GM21619 (cell line): ENCODE data around the gene RHOG.
"Not testable (repeated sequence)": the region's sequence is repeated elsewhere in the genome, so short reads cannot be mapped to it uniquely, and the experiment has no call there.

Source experiments
- ATAC-seq: cut with Tn5 transposase; IDR thresholded peaks from one replicate; pipeline ENCODE4 v1.9.1; 2021; ENCODE audit not compliant: unreplicated experiment

The RHOG gene

DNA sequence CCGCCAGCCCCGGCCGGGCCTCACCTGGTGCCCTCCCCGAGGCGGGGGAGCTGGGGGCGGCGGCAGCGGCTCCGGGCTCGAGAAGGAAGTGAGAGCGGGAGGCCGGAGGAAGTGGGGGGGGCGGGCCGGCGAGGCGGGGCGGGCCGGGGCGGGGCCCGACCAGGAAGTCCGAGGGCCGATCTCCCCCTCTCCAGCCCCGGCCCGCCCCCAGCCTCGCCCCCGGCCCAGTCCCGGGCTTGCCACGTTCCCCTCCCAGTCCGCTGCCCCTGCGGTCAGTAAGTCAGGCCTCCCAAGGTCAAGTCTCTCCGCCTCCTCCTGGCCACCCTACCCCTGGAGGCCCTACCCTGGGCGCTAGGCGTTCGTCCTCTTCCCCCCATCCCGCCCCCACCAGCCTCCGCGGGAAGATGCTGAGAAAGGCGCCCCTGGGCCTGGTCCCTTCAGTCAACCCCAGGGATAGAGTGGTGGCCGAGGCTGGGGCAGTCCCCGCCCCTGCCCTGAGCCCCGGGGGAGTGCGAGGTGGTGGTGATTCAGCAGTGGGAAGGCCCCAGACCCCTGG lies at the start of gene RHOG:
Gene RHOG (minus strand): TSS at position 90 of the 556 bp plus-strand sequence. CDS start 12,821 bp downstream, outside the sequence.
- peak; percentile 48 for ATAC-seq

DNA sequence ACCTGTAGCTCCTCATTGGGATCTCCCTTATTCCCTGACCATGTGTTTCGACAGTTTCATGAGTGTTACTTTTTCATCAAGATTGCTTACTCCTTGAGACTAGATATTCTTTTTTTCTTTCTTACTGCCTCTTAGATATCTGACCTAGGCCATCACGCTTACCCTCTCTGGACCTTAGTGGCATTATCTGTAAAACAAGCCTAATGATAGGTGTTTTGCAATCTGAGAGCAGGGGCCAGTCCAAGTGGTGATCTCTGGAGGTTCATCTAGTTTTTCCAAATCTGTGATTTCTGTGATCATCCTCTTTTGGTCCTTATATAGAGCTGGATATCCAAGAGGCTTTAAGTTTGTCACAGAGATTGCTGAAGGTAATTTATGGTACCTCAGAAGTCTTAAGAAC lies 49.3 kb upstream of the RHOG start:
- no peak for ATAC-seq

DNA sequence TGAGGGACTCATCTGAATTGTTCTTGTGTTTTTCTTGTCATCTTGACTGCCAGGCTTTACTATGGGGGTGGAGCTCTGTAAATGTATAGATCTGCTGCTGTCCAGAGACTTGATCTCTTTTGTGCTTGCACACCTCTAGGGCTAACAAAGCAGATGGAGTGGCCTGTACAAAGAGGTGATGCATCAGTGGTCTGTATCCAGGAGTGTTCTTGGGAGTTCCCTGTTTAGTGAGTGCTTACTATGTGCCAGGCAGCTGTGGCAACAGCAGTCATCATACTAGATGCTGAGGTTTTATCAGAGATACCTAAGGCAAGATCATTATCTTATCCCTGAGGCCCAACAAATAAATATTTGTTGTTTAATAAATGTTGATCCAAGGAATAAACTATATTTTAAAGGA lies 48.1 kb upstream of the RHOG start:
- no peak for ATAC-seq

DNA sequence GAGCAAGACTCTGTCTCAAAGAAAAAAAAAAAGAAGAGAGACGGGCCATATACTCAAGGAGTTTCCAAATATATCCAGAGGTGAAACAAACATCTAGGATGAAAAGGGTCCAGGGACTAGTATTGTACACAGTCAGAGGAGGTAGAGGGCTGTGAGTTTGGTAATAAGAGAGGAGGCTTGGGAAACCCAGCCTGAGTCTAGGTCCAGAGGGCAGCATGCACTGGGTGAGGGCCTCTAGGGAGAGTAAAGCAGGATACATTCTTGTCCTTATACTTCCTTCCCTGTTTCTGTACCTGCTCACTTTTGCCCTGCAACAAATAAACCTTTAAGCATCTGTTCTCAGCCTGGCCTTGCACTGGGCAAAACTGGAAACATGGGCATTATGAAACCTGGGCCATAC lies 46.2 kb upstream of the RHOG start:
- no peak for ATAC-seq

DNA sequence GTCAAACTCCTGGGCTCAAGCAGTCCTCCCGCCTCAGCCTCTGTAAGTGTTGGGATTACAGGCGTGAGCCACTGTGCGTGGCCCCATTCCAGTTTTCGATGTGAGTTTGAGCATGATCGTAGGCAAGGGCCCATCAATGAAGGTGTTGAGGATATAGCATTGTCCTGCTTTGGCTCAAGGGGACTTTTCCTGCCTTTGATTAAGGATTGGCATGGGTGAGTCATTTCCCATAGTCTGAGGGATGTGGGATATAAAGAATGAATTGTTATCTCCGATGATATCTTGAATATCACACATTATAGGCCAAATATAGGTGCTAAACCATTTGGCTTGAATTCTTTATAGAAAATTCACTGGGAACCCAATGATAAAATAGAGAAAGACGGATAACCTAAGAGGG lies 45.1 kb upstream of the RHOG start:
- no peak for ATAC-seq

DNA sequence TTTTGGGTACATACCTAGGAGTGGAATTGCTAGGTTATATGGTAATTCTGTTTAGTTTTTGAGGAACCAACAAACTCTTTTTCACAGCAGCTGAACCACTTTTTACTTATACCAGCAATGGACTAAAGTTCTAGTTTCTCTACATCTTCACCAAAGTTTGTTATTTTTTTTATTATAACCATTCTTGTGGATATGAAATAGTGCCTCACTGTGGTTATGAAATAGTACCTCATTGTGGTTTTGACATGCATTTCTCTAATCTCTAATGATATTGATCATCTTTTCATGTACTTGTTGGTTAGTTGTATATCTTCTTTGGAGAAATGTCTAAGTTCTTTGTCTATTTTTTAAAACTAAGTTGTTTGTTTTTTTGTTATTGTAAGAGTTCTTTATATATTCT lies 41.9 kb upstream of the RHOG start:
- no peak for ATAC-seq

DNA sequence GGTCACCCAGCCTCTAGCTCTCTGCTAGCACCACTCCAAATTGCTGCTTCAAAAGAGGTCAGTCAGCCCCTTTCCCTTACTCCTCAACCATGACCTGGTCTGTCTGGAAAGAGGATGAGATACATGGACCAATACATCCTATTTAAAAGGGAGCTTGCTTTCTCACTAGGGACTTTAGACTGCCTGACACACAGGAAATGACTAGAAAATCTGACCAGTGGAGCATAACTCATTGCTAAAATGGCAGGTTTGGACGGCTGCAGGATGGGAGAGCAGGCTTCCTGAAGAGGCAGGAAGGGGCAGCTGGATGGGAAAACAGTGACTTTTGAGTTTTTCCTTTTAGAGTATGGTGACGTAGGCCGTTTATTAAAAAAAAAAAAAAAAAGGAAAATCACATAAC lies 40.0 kb upstream of the RHOG start:
- ATAC-seq: peak; percentile 32

DNA sequence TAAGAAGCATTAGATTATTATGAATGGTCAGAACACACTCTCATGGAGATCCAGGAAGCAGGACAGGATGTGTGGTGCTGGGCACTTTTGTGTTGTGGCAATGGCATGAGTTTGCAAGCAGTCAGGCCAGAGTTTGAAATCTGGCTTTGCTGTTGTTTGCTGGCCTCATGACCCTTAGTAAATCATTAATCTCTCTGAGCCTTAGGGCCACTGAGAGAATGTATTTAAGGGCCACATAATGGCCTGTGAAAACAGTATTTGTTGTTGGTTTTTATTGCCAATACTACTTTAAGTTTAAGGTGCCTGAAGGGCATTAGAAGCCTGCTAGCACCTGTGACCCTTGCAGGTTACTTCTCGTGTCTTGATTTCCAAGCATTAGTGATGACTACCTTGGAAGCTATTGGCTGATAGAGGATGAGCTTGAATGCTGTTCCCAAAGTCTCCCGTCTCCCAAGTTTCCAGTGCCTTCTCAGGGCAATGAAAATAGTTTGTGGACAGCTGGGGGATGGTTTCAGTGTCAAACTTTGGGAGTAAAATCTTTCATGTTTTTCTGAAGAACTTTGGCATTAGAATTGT lies 39.3 kb upstream of the RHOG start:
- ATAC-seq: peak; percentile 43

DNA sequence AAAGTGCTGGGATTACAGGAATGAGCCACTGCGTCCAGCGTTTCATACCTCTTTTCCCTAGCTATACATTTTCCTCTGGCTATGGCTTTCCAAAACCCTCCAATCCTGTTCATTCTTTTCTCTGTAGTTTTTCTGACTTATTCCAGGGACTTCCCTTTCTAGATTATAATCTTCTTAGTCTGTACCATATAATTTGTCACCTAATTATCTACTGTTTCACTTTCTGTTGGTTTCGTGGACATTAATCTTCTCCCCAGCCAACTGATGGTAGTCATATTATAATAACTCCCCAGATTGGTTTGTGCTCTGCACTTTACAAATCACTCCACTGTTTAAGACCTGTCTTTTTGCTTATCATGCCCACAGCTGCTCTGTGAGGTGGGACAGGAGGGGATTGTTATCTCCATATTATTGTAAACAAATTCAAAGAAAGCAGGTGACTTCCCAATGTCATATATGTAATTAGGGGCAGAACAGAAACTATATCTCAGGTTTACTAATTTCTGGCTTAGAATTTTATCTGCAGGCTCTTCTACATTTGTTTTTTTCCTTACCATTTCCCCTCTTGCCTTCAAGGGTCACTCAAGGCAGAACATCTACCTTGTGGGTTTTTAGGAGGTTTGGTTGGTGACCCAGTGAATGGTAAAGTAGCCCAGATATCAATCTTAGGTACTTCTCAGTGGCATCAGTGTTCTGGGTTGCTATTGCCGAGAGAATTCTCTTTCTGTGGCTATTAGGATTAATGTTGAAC lies 38.6 kb upstream of the RHOG start:
- ATAC-seq: peak; percentile 43

DNA sequence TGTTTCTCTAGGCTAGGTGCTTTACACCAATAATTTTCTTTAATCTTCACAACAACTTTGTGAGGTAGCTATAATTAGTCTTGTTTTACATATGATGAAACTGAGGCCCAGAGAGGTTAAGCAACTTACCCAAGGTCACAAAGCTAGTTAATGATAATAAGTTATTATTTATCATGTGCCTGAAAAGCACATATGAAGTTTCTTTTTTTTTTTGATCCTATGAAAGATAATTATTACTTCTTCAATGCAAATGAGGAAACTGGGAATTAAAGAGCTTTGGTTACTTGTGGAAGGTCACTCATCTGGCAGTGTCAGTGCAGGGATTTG lies 37.5 kb upstream of the RHOG start:
- ATAC-seq: no peak

DNA sequence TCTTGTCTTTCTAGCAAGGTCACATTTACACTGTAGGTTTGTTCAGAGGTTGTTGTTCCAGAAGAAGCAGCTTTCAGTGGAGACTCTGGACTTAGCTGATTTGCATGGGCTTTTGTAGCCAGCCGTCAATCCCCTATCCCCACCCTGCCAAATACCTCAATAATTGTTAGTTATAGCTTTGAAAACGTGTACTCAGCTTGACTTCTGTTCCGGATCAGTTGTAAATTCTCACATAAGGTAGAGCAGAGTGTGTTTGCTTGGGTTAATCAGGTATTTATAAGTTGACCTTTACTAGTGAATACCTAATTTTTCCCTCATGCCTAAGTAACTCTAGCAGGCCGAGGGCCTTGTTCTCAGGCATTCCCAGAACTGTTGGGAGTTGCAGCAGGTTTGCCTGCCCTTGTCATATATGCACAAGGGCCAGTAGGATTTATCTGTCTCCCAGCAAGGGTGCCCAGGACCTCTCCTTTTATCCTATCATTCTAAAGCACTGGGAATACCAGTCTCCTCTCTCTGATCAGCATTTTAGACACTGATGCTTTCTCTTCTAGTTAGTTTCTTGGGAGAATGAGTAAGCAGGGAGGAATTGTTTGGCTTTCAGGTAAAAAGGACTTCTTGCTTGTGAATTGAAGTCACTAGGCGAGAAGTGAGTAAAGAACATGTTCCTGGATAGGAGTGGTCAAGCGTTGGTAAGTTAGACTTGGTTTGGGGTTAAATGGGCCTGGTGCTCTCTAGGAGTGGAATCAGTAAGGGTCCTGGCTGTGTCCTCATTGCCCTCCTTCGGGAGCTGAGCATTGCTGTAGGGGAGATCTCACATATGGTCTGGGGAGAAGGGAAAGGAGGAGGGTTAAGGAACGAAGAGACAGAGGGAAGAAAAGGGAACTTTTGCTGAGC lies 36.9 kb upstream of the RHOG start:
- no peak for ATAC-seq

DNA sequence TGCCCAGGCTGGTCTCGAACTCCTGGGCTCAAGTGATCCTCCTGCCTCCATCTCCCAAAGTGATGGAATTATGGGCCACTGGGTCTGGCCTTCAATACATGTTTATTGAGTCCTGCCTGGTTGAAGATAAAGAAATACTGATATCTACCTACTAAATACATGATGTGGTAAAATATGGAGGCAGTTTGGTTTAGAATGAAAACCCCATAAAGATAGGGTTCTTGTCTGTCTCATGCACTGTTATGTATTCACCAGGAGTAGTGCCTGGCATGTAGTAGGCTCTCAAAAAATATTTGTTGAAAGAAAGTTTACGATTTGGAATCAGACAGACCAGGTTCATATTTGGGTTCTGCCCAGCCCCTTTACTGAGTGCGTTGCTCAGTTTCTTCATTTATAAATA lies 35.9 kb upstream of the RHOG start:
- no peak for ATAC-seq

DNA sequence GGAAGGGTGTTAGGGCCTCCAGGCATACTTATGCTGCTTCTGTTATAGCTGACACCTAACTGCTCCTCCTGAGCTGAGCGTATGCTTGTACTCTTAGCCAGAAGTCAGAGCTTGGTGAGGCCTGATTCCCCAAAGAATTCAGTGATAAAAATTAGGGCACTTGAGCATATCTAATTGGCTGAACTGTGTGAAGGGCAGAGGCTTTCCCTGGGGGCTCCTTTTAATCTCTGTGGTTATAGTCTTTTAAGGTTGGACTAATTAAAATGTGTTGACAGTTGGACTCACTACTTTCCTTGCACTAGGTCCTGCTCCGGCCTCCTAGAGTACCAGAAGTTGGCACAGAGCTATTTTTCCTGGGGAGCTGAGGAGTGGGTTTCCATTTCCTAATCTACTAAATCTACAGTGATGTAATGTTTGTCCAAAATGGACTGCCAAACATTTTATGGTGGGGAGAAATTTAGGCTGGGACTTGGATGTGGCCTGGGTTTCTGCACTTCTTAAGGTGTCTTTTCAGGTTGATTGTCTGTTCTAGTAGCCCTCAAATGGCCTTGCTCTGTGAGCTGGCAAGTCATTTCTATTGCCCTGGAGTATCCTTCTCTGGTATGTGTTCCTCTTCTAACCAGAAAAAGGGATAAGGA lies 33.1 kb upstream of the RHOG start:
- no peak for ATAC-seq

DNA sequence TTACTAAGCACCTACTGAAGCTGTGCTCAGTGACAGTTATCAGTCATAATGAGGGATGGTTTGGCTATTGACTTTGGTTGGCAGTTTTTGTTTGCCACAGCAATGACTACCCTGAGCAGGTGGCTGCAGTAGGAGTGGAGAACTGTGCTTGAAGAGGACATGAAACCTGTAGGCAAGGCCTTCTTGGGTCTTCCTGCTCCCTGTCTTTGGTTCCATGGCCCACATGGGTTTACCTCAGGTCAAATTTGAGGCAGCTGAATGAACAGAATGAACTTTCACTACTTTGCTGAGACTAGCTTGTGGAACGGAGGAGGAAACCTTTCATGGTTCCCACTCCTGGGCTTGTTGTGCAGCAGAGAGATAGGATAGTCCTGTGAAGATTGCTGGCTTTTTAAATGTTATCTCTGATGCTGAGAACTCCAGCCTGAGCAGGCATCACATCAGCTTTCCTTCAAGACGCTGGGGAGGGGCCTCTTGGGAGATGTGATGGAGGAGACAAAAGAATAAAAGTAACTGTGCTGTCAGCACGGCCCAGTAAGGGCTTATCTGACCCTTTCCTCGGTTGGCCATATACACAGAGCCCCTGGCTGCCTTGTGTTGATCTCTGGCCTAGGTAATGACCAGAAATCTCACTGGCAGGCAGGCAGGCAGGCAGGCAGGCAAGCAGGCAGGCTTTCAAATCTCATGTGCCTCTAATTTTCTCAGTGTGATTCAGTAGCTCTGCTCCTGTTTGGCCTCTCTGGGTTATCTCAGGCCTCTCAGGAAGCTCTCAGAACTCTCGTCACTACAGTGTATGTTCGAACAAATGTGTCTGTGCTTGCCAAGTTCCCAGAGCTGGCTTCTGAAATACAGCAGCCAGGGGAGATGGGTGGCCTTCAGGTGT lies 26.7 kb upstream of the RHOG start:
- ATAC-seq: peak; percentile 45

DNA sequence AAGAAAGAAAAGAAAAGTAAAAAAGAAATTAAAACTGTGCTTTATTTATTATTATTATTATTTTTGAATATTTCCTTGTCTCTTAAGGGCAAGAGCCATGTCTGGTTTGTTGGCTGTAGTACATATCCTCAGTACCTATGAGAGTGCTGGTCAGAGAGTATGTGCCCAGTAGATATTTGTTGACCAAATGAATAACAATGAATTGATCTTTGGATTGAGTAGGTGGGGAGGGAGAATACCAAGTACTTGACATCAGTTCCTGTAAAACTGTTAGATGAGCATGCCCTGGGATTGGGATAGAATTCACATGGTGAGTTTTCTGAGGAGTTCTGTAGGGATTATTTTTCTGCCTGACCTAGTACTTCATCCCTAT lies 26.1 kb upstream of the RHOG start:
- no peak for ATAC-seq

DNA sequence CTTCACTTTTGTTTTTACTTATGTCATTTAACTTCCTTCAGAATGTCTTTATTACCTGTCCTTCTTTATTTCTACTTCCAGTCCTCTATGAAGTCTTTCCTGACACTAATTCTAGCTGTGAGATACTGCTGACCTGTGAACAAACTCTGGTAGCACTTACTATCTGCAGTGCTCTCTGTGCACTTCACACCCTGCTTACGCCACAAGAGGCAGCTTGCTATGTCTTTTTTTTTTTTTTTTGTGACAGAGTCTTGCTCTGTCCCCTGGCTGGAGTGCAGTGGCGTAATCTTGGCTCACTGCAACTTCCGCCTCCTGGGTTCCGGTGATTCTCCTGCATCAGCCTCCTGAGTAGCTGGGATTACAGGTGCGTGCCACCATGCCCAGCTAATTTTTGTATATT lies 25.4 kb upstream of the RHOG start:
- ATAC-seq: no peak

DNA sequence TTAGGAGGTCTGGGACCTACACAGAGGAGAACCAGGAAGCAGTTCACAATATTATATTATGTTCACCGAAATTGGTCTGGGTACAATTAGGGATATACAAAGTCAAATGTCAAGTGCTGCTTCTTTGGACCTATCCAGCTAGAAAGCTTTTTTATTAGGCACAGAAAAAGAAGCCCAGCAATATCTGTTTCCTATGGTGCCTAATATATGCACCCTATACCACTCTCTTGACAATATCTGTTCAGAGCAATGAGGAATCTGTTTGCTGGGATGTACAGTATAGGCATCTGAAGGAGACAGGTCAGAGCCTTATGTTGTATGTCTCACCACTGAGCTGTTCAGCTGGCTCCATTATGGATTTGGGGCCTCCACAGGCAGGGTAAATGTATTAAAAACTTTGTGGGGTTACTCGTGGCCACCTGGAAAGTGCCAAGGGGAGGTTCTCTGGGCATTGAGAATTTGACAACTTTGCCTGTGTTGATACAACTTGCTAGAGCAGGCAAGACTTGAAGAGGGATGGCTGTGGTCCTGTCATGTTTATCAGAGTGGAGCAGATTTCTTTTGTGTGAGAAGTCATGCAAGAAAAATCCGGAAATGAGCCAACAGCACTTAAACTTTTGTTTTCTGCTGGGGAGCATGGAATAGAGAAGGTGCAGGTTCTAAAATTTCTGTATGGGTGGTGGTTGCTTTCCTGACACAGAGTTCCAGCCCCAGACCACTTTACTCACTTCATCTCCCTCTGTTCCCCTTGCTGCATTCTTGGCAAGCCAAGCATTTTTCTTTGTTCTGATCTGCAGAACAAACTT lies 24.8 kb upstream of the RHOG start:
- ATAC-seq: no peak

DNA sequence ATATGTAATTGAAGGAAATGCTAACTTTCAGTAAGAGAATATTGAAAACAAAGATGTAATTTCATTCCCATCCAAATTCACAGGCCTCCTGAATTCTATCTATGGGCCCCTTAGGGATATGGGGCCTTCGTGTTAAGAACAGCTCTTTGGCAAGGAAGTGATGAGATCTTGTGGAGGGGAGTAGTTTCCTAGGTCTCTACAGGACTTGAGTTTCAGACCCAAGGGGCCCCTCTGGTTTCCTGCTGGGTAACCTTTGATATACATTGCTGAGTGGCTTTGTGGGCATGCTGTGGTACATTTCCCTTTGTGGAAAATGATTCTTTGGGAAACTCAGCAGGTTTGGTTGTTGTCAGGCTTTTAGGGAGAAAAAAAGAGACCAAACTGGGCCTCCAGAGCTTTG lies 20.9 kb upstream of the RHOG start:
- ATAC-seq: no peak

DNA sequence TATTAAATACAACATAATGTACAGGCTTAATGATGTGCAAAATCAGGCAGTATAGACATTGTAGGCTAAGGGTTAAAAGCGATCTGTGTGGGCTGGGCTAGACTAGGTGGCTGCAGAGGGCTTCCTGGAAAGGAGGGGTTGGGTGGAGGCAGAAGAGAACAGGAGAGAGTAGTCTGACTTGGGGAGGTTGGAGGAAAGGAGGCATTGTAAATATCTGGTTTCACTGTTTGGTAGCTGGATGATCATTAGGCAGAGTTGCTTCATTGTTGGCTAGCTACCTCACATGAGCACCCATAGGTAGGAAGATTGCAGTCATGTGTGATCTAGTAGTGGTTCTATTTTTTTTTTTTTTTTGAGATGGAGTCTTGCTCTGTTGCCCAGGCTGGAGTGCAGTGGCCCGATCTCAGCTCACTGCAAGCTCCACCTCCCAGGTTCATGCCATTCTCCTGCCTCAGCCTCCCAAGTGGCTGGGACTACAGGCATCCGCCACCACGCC lies 20.2 kb upstream of the RHOG start:
- ATAC-seq: not testable (repeated sequence)
